Measurements from ENCODE around the gene CD38. TPM values are rescaled to one million over a fixed set of nuclear protein-coding genes. Genes with fewer than 3 reads are reported as not detected.

CD38 gene
- total RNA-seq, 1 donor from 2014 or later: 0.64 TPM

GRCh38 chr4:15753786-15754185, 24.3 kb upstream of the CD38 start:
- Histone ChIP-seq H3K36me3 (no peaks in the 10 kb centered on the region), H3K4me2 (no peak overlapping the region), H3K9ac (no peak overlapping the region), H3K9me3 (ENCODE audit: low read depth) (no peaks in the 10 kb centered on the region), H3K4me1 (no peaks in the 10 kb centered on the region), H3F3A (ENCODE audit: low read depth) (no peaks in the 10 kb centered on the region), H3K4me3 (no peak overlapping the region), H3K27ac (no peak overlapping the region), H2AFZ (replicated peaks) (no peak overlapping the region), H3K79me2 (ENCODE audit: low read depth) (no peaks in the 10 kb centered on the region), H4K20me1 (ENCODE audit: low read depth) (no peaks in the 10 kb centered on the region), H3K27me3 (no peaks in the 10 kb centered on the region)
- H3K36me3 Mint-ChIP-seq: no peaks in the 10 kb centered on the region
- no peaks in the 10 kb centered on the region for H3K9me3 Mint-ChIP-seq
- H3K4me3 Mint-ChIP-seq: no peak overlapping the region
- peaks cover 2% of the 10 kb centered on the region for H3K4me1 Mint-ChIP-seq
- TF ChIP-seq CTCF (IDR thresholded peaks at IDR 0.05) (no peak), EZH2 (IDR thresholded peaks at IDR 0.05) (no peak), EZH2phosphoT487 (IDR thresholded peaks at IDR 0.05) (no peak)
- H3K27ac Mint-ChIP-seq: no peak overlapping the region
- no peak for DNase-seq (ENCODE audit: low spot score)
- peaks cover 2% of the 10 kb centered on the region for H3K27me3 Mint-ChIP-seq (ENCODE audit: insufficient read depth, low read depth)

GRCh38 chr4:15754323-15754722, 23.8 kb upstream of the CD38 start:
- Histone ChIP-seq H4K20me1 (ENCODE audit: low read depth) (no peaks in the 10 kb centered on the region), H2AFZ (replicated peaks) (no peak overlapping the region), H3K9ac (no peak overlapping the region), H3K4me3 (no peak overlapping the region), H3K4me2 (no peak overlapping the region), H3K27ac (no peak overlapping the region), H3K27me3 (no peaks in the 10 kb centered on the region), H3F3A (ENCODE audit: low read depth) (no peaks in the 10 kb centered on the region), H3K36me3 (no peaks in the 10 kb centered on the region), H3K79me2 (ENCODE audit: low read depth) (no peaks in the 10 kb centered on the region), H3K4me1 (no peaks in the 10 kb centered on the region), H3K9me3 (ENCODE audit: low read depth) (no peaks in the 10 kb centered on the region)
- H3K27ac Mint-ChIP-seq: no peak overlapping the region
- peaks cover 2% of the 10 kb centered on the region for H3K4me1 Mint-ChIP-seq
- TF ChIP-seq EZH2phosphoT487 (IDR thresholded peaks at IDR 0.05) (no peak), EZH2 (IDR thresholded peaks at IDR 0.05) (no peak), CTCF (IDR thresholded peaks at IDR 0.05) (no peak)
- no peaks in the 10 kb centered on the region for H3K36me3 Mint-ChIP-seq
- no peak for DNase-seq (ENCODE audit: low spot score)
- peaks cover 2% of the 10 kb centered on the region for H3K27me3 Mint-ChIP-seq (ENCODE audit: insufficient read depth, low read depth)
- no peaks in the 10 kb centered on the region for H3K9me3 Mint-ChIP-seq
- no peak overlapping the region for H3K4me3 Mint-ChIP-seq

- no peak for TF ChIP-seq EZH2 (IDR thresholded peaks at IDR 0.05)
- Mint-ChIP-seq H3K36me3 (no peaks in the 10 kb centered on the region), H3K9me3 (no peaks in the 10 kb centered on the region), H3K4me1 (peaks cover 2% of the 10 kb centered on the region), H3K4me3 (no peak overlapping the region), H3K27me3 (ENCODE audit: insufficient read depth, low read depth) (peaks cover 2% of the 10 kb centered on the region), H3K27ac (no peak overlapping the region)
- H3K9me3 ChIP-seq (ENCODE audit: low read depth): no peaks in the 10 kb centered on the region
- H3K36me3 ChIP-seq: no peaks in the 10 kb centered on the region
- H4K20me1 ChIP-seq (ENCODE audit: low read depth): no peaks in the 10 kb centered on the region
- no peak overlapping the region for H3K4me2 ChIP-seq
- no peak overlapping the region for H3K9ac ChIP-seq
- H3F3A ChIP-seq (ENCODE audit: low read depth): no peaks in the 10 kb centered on the region
- no peak for DNase-seq (ENCODE audit: low spot score)
- no peak overlapping the region for H2AFZ ChIP-seq (replicated peaks)
- no peak overlapping the region for H3K4me3 ChIP-seq
- no peaks in the 10 kb centered on the region for H3K4me1 ChIP-seq
- H3K27ac ChIP-seq: no peak overlapping the region
- no peaks in the 10 kb centered on the region for H3K27me3 ChIP-seq
- H3K79me2 ChIP-seq (ENCODE audit: low read depth): no peaks in the 10 kb centered on the region
Measured at GRCh38 chr4:15755321-15756155, 22.6 kb upstream of the CD38 start.

GRCh38 chr4:15756361-15756861, 21.7 kb upstream of the CD38 start:
- Histone ChIP-seq H4K20me1 (ENCODE audit: low read depth) (no peaks in the 10 kb centered on the region), H3K27me3 (no peaks in the 10 kb centered on the region), H3K4me1 (no peaks in the 10 kb centered on the region), H2AFZ (replicated peaks) (no peak overlapping the region), H3K79me2 (ENCODE audit: low read depth) (no peaks in the 10 kb centered on the region), H3K4me2 (no peak overlapping the region), H3K9ac (no peak overlapping the region), H3F3A (ENCODE audit: low read depth) (no peaks in the 10 kb centered on the region), H3K27ac (no peak overlapping the region), H3K36me3 (no peaks in the 10 kb centered on the region), H3K4me3 (no peak overlapping the region), H3K9me3 (ENCODE audit: low read depth) (no peaks in the 10 kb centered on the region)
- peaks cover 2% of the 10 kb centered on the region for H3K27me3 Mint-ChIP-seq (ENCODE audit: insufficient read depth, low read depth)
- H3K9me3 Mint-ChIP-seq: no peaks in the 10 kb centered on the region
- H3K36me3 Mint-ChIP-seq: no peaks in the 10 kb centered on the region
- no peak overlapping the region for H3K4me3 Mint-ChIP-seq
- no peak for DNase-seq (ENCODE audit: low spot score)
- H3K4me1 Mint-ChIP-seq: peaks cover 2% of the 10 kb centered on the region
- TF ChIP-seq EZH2phosphoT487 (IDR thresholded peaks at IDR 0.05): no peak
- TF ChIP-seq CTCF (IDR thresholded peaks at IDR 0.05): no peak
- TF ChIP-seq EZH2 (IDR thresholded peaks at IDR 0.05): no peak
- no peak overlapping the region for H3K27ac Mint-ChIP-seq

Data from neural progenitor cell (in vitro differentiated cells).